Measurements from ENCODE around the gene TMEM39B.
"Not testable (repeated sequence)": the region's sequence is repeated elsewhere in the genome, so short reads cannot be mapped to it uniquely, and the experiment has no call there.

TMEM39B gene

DNA sequence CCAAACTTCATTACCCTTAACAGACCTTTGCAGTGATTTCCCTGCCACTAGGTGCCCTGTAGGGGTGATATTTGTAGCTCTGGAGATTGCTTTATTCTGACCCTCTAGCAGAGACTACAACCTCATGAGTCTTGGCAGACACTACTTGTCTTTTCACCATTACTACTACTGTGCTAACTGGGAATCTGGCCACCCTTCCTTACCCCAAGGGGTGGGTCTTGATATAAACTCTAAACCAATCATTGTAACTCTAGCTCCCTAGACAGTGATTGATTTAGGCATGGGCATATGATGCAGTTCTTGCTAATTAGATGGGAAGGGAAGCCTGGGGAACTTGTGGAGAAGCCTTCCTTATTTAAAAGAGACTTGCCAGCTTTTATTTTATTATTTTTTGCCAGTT is 39.0 kb downstream of the TMEM39B start:
- H3K4me3 ChIP-seq (ENCODE audit: low read depth, low read length), result no peak overlapping the region
- TF ChIP-seq, protein P1, sequence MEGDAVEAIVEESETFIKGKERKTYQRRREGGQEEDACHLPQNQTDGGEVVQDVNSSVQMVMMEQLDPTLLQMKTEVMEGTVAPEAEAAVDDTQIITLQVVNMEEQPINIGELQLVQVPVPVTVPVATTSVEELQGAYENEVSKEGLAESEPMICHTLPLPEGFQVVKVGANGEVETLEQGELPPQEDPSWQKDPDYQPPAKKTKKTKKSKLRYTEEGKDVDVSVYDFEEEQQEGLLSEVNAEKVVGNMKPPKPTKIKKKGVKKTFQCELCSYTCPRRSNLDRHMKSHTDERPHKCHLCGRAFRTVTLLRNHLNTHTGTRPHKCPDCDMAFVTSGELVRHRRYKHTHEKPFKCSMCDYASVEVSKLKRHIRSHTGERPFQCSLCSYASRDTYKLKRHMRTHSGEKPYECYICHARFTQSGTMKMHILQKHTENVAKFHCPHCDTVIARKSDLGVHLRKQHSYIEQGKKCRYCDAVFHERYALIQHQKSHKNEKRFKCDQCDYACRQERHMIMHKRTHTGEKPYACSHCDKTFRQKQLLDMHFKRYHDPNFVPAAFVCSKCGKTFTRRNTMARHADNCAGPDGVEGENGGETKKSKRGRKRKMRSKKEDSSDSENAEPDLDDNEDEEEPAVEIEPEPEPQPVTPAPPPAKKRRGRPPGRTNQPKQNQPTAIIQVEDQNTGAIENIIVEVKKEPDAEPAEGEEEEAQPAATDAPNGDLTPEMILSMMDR (IDR thresholded peaks at IDR 0.05; ENCODE audit: borderline replicate concordance, insufficient read depth, low read depth, low read length), result no peak

DNA sequence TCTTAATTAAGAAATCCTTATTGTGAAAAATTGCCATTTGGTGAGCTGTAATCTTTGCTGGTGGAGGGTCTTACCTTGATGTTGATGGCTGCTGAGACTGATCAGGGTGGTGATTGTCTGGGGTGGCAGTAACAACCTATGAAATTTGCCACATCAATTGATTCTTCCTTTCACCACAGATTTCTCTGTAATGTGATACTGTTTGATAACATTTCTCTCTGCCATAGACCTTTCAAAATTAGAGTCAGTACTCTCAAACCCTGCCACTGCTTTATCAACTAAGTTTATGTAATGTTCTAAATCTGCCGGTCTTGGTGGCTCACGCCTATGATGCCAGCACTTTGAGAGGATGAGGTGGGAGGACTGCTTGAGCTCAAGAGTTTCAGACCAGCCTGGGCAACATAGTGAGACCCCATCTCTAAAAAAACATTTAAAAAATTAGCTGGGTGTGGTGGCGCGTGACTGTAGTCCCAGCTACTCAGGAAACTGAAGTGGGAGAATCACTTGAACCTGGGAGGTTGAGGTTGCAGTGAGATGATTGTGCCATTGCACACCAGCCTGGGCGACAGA is 40.2 kb downstream of the TMEM39B start:
- H3K4me3 ChIP-seq (ENCODE audit: low read depth, low read length), result no peak overlapping the region
- TF ChIP-seq, protein P1 (IDR thresholded peaks at IDR 0.05; ENCODE audit: borderline replicate concordance, insufficient read depth, low read depth, low read length), result no peak

DNA sequence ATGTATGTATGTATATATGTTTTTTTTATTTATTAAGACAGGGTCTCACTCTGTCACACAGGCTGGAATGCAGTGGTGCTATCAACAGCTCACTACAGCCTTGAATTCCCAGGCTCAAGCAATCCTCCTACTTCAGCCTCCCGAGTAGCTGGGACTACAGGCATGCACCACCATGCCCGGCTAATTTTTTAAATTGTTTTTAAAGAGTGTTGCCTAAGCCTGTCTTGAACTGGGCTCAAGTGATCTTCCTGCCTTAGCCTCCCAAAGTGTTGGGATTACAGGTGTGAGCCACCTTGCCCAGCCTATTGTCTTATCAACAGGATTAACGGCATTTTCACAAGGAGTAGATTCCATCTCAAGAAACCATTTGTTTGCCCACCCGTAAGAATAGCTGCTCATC is 40.7 kb downstream of the TMEM39B start:
- H3K4me3 ChIP-seq (ENCODE audit: low read depth, low read length), result not testable (repeated sequence)

DNA sequence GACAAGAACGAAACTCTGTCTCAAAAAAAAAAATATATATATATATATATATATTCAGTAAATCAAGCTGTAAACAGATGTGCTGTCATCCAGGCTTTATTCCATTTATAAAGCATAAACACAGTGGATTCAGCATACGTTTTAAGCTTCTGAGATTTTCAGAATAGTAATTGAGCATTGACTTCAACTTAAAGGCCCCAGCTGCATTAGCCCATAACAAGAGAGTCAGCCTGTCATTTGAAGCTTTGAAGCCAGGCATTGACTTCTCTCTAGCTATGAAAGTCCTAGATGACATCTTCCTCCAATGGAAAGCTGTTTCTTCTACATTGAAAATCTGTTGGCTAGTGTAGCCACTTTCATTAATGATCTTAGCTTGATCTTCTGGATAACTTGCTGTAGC is 41.7 kb downstream of the TMEM39B start:
- TF ChIP-seq, protein P1 (IDR thresholded peaks at IDR 0.05; ENCODE audit: borderline replicate concordance, insufficient read depth, low read depth, low read length), result no peak
- no peak overlapping the region for H3K4me3 ChIP-seq (ENCODE audit: low read depth, low read length)

DNA sequence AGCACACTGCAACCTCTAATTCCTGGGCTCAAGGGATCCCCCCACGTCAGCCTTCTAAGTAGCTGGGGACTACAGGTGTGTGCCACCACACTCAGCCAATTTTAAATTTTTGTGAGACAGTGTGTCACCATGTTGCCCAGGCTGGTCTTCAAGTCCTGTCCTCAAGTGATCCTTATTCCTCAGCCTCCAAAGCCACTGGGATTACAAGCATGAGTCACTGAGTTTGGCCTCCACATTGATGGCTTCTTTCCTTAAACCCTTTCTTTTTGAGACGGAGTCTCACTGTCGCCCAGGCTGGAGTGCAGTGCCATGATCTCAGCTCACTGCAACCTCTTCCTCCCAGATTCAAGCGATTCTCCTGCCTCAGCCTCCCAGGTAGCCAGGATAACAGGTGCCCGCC is 42.8 kb downstream of the TMEM39B start:
- TF ChIP-seq, protein P1 (IDR thresholded peaks at IDR 0.05; ENCODE audit: borderline replicate concordance, insufficient read depth, low read depth, low read length), result no peak
- H3K4me3 ChIP-seq (ENCODE audit: low read depth, low read length), result no peak overlapping the region

DNA sequence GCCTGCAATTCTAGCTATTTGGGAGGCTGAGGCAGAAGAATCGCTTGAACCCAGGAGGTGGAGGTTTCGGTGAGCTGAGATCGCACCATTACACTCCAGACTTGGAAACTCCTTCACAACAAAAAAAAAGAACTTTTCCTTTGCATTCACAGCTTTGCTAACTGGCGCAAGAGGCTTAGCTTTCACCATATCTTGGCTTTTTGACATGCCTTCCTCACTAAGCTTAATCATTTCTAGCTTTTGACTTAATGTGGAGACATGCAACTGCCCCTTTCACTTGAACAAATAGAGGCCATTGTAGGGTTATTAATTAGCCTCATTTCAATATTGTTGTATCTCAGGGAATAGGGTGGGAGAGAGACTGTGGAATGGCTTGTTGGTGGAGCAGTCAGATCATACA is 43.8 kb downstream of the TMEM39B start:
- H3K4me3 ChIP-seq (ENCODE audit: low read depth, low read length), result no peak overlapping the region
- TF ChIP-seq, protein P1 (IDR thresholded peaks at IDR 0.05; ENCODE audit: borderline replicate concordance, insufficient read depth, low read depth, low read length), result no peak

DNA sequence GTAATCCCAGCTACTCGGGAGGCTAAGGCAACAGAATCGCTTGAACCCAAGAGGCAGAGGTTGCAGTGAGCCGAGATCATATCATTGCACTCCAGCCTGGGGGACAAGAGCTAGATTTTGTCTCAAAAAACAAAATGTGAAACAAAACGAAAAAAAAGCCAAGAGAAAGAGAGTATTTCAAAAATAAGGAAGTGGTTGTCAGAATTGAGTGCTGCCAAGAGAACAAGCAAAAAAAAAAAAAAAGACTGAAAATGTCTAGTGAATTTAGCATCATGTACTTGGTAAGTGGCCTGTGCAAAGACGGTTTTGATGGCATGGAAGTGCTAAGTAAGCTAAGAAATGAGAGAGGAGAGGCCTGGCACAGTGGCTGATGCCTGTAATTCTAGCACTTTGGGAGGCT is 49.4 kb downstream of the TMEM39B start:
- TF ChIP-seq, protein P1 (IDR thresholded peaks at IDR 0.05; ENCODE audit: borderline replicate concordance, insufficient read depth, low read depth, low read length), result no peak

DNA sequence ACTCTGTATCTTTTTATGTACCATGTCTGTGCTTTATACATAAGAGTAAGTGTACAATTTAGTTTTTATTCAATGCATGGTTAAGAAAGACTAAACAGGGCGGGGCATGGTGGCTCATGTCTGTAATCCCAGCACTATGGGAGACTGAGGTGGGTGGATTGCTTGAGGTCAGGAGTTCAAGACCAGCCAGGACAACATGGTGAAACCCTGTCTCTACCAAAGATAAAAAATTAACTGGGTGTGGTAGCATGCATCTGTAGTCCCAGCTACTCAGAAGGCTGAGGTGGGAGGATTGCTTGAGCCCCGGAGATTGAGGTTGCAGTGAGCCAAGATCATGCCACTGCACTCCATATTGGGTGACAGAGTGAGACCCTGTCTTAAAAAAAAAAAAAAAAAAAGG is 50.6 kb downstream of the TMEM39B start:
- H3K4me3 ChIP-seq (ENCODE audit: low read depth, low read length), result not testable (repeated sequence)

More for the DNA sequence above, 49.4 kb downstream of the TMEM39B start:
- no peak overlapping the region for H3K4me3 ChIP-seq (ENCODE audit: low read depth, low read length)
